Fibroblast of lung (primary cell): ENCODE data around the gene TLX1.

Source experiments
- CTCF ChIP-seq, 2 donors: IDR thresholded peaks in 1 of 2; conservative IDR thresholded peaks in 1 of 2; 1 replicate in 1 of 2; 2 replicates in 1 of 2; pipeline ENCODE4 v1.5.1; 2011 to 2012; ENCODE audit warnings: low read length in 2 of 2, control low read depth in 1 of 2, inconsistent platforms in 1 of 2, low read depth in 1 of 2, mild to moderate bottlenecking in 1 of 2
- EZH2 ChIP-seq: IDR thresholded peaks from 2 replicates; pipeline ENCODE4 v1.5.1; 2012; ENCODE audit warnings: low read length, control low read depth, mild to moderate bottlenecking; ENCODE audit errors: missing control alignments

DNA sequence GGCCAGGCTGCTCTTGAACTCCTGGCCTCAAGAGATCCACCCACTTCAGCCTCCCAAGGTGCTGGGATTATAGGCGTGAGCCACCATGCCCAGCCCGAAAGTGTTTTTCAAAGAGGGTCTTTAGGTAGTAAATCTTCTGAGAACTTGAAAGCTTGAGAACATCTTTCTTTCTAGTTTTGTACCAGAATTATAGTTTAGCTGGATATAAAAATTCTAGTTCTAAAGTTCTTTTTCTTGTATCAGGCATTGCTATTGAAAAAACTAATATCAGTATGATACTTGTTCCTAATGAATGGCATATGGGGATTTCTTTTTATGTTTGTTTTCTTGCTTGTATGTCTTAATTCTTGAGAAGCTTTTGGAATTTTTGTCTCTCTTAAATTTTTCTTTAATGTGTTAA, 43.2 kb downstream of the TLX1 start:
- TF ChIP-seq CTCF (conservative IDR thresholded peaks at IDR 0.05 in 1 of 2, IDR thresholded peaks at IDR 0.05 in 1 of 2; ENCODE audit: low read depth in 1 of 2, low read length in 2 of 2) (no peak), EZH2 (no peak)
